IMR-90 (cell line): ENCODE data around the gene IL16. TPM values are rescaled to one million over a fixed set of nuclear protein-coding genes. Genes with fewer than 3 reads are reported as not detected.
A peak's percentile ranks its signal among the peaks of the same experiment; 100 is the strongest.

Experiments
- ATAC-seq: fragments of 200-7000 bp; cut with Tn5 transposase; 2 replicates; pipeline ENCODE4 v1.9.1; 2020; ENCODE audit warnings: low read depth, mild to moderate bottlenecking, moderate library complexity
- BruUV-seq: library from RNA; stranded (reverse); fragments of 400-500 nt; replicated peaks from 2 replicates; lab custom pipeline; 2021; lab: Mats Ljungman, UMichigan
- CTCF ChIA-PET: fragments of 300-600 bp; formaldehyde crosslinking; extraction: SDS; loops from one replicate; lab custom pipeline; 2021; ENCODE audit warnings: antibody characterized with exemption; lab: Yijun Ruan, JAX
- POLR2A ChIA-PET: fragments of 300-600 bp; sonication (Branson Sonifier 250); formaldehyde crosslinking; loops from one replicate; lab custom pipeline; 2022; ENCODE audit warnings: antibody characterized with exemption; ENCODE audit not compliant: unreplicated experiment; lab: Charles Lee
- DNase-seq: peaks from one replicate; pipeline ENCODE4 v3.0.0; 2013
- H2AFZ ChIP-seq: replicated peaks from 2 replicates; pipeline ENCODE3; 2013; ENCODE audit warnings: low read length, mild to moderate bottlenecking; ENCODE audit not compliant: poor library complexity
- H2AK5ac ChIP-seq: 2 replicates; pipeline ENCODE4 v1.6.1; 2013; ENCODE audit warnings: low read depth, low read length, inconsistent platforms
- H2AK9ac ChIP-seq: replicated peaks from 2 replicates; pipeline ENCODE3; 2013; ENCODE audit warnings: mild to moderate bottlenecking, low read depth, low read length, moderate library complexity; ENCODE audit not compliant: poor library complexity
- H2BK120ac ChIP-seq: 2 replicates; pipeline ENCODE4 v1.6.1; 2013; ENCODE audit warnings: low read depth, low read length, inconsistent platforms
- H2BK15ac ChIP-seq: 3 replicates; pipeline ENCODE4 v1.6.1; 2013; ENCODE audit warnings: low read depth, low read length, inconsistent platforms
- H2BK20ac ChIP-seq: 2 replicates; pipeline ENCODE4 v1.6.1; 2013; ENCODE audit warnings: low read depth, mild to moderate bottlenecking, inconsistent platforms, low read length, moderate library complexity
- H2BK5ac ChIP-seq: 2 replicates; pipeline ENCODE4 v1.6.1; 2013; ENCODE audit warnings: mild to moderate bottlenecking, low read depth, low read length, inconsistent platforms; ENCODE audit not compliant: poor library complexity, severe bottlenecking
- H3K14ac ChIP-seq: replicated peaks from 2 replicates; pipeline ENCODE4 v1.6.1; 2013; ENCODE audit warnings: low read depth, low read length, inconsistent platforms
- H3K18ac ChIP-seq: 2 replicates; pipeline ENCODE4 v1.6.1; 2013; ENCODE audit warnings: low read depth, low read length, control low read depth
- H3K23ac ChIP-seq: 2 replicates; pipeline ENCODE4 v1.6.1; 2013; ENCODE audit warnings: low read depth, low read length, inconsistent platforms
- H3K27ac ChIP-seq: 2 replicates; pipeline ENCODE4 v1.5.1; 2013; ENCODE audit warnings: mild to moderate bottlenecking, control low read depth, low read length; ENCODE audit not compliant: insufficient read depth
- H3K27me3 ChIP-seq: 2 replicates; pipeline ENCODE4 v1.6.1; 2013; ENCODE audit warnings: low read length; ENCODE audit not compliant: control insufficient read depth, insufficient read depth
- H3K36me3 ChIP-seq: 2 replicates; pipeline ENCODE4 v1.6.1; 2013; ENCODE audit warnings: low read length, mixed read lengths; ENCODE audit not compliant: control insufficient read depth, insufficient read depth
- H3K4ac ChIP-seq: 2 replicates; pipeline ENCODE4 v1.6.1; 2013; ENCODE audit warnings: low read depth, low read length, inconsistent platforms
- H3K4me1 ChIP-seq: 2 replicates; pipeline ENCODE4 v1.6.1; 2013; ENCODE audit warnings: low read length, mixed read lengths; ENCODE audit not compliant: control insufficient read depth, insufficient read depth
- H3K4me2 ChIP-seq: 2 replicates; pipeline ENCODE4 v1.6.1; 2013; ENCODE audit warnings: low read depth, mild to moderate bottlenecking, control low read depth, low read length, moderate library complexity
- H3K4me3 ChIP-seq: 2 replicates; pipeline ENCODE4 v1.5.1; 2013; ENCODE audit warnings: low read depth, mild to moderate bottlenecking, control low read depth, low read length, moderate library complexity; ENCODE audit not compliant: insufficient read depth
- H3K56ac ChIP-seq: 2 replicates; pipeline ENCODE4 v1.6.1; 2013; ENCODE audit warnings: low read length, inconsistent platforms; ENCODE audit not compliant: insufficient read depth; ENCODE audit errors: extremely low read depth
- H3K79me1 ChIP-seq, 2 experiments: 2 replicates each; pipeline ENCODE4 v1.6.1; 2013; ENCODE audit warnings: low read length in 2 of 2, inconsistent platforms in 1 of 2, low read depth in 1 of 2
- H3K9ac ChIP-seq: 2 replicates; pipeline ENCODE4 v1.6.1; 2013; ENCODE audit warnings: low read depth, low read length, control low read depth
- H3K9me1 ChIP-seq: 2 replicates; pipeline ENCODE4 v1.6.1; 2013; ENCODE audit warnings: low read length, inconsistent platforms; ENCODE audit not compliant: insufficient read depth
- H3K9me3 ChIP-seq: 2 replicates; pipeline ENCODE4 v1.6.1; 2013; ENCODE audit warnings: low read length; ENCODE audit not compliant: control insufficient read depth, insufficient read depth
- H4K20me1 ChIP-seq: 2 replicates; pipeline ENCODE4 v1.6.1; 2013; ENCODE audit warnings: low read length, inconsistent platforms; ENCODE audit not compliant: insufficient read depth
- H4K5ac ChIP-seq: 2 replicates; pipeline ENCODE4 v1.6.1; 2013; ENCODE audit warnings: mild to moderate bottlenecking, low read depth, low read length, control low read depth
- H4K8ac ChIP-seq, 2 experiments: 2 replicates each; pipeline ENCODE4 v1.6.1; 2013; ENCODE audit warnings: low read depth in 2 of 2, low read length in 2 of 2, control low read depth in 1 of 2, inconsistent platforms in 1 of 2
- H4K91ac ChIP-seq: 2 replicates; pipeline ENCODE4 v1.6.1; 2013; ENCODE audit warnings: low read depth, low read length, inconsistent platforms; ENCODE audit not compliant: insufficient read depth
- BHLHE40 ChIP-seq: fragments of 150-350 bp; IDR thresholded peaks from 2 replicates; pipeline ENCODE4 v1.6.1; 2016; ENCODE audit warnings: mild to moderate bottlenecking, low read depth, low read length
- CEBPB ChIP-seq: IDR thresholded peaks from 2 replicates; pipeline ENCODE4 v1.6.1; 2012; ENCODE audit warnings: low read depth, low read length, improper control_type of control experiment
- CHD1 ChIP-seq: IDR thresholded peaks from 2 replicates; pipeline ENCODE4 v1.6.1; 2012; ENCODE audit warnings: low read depth, low read length, improper control_type of control experiment
- FOS ChIP-seq: fragments of 150-350 bp; IDR thresholded peaks from 2 replicates; pipeline ENCODE4 v1.6.1; 2016; ENCODE audit warnings: low read depth, low read length
- MAFK ChIP-seq: IDR thresholded peaks from 2 replicates; pipeline ENCODE4 v1.6.1; 2012; ENCODE audit warnings: low read depth, low read length, improper control_type of control experiment
- MAZ ChIP-seq: IDR thresholded peaks from 2 replicates; pipeline ENCODE4 v1.6.1; 2012; ENCODE audit warnings: low read depth, mild to moderate bottlenecking, low read length, improper control_type of control experiment, moderate library complexity, borderline replicate concordance
- NFE2L2 ChIP-seq: fragments of 150-350 bp; IDR thresholded peaks from 2 replicates; pipeline ENCODE4 v1.6.1; 2016; ENCODE audit warnings: low read depth, mild to moderate bottlenecking, low read length
- POLR2A ChIP-seq: IDR thresholded peaks from 2 replicates; pipeline ENCODE4 v1.6.1; 2012; ENCODE audit warnings: mild to moderate bottlenecking, low read depth, low read length
- RAD21 ChIP-seq: IDR thresholded peaks from 2 replicates; pipeline ENCODE4 v1.6.1; 2012; ENCODE audit warnings: low read length, improper control_type of control experiment
- SMC3 ChIP-seq: fragments of 150-350 bp; IDR thresholded peaks from 2 replicates; pipeline ENCODE4 v1.6.1; 2016; ENCODE audit warnings: low read depth, mild to moderate bottlenecking, antibody characterized with exemption, low read length, moderate library complexity
- WGBS, 2 experiments: methylation state at CpG; one replicate each; pipeline versions ENCODE4 v1.1.5 to v1.1.7; 2013; ENCODE audit warnings: missing lambda C conversion rate in 2 of 2; ENCODE audit not compliant: insufficient read length in 1 of 2; ENCODE audit errors: extremely low coverage in 2 of 2; 5-methylcytosine and 5-hydroxymethylcytosine counted together
- dilution Hi-C: fragments of 300-500 bp; cut with HindIII; formaldehyde crosslinking; loops from one replicate; pipeline ENCODE4 v1.14.3; 2018; ENCODE audit warnings: low sequenced_read_pairs; ENCODE audit not compliant: unreplicated experiment
- in situ Hi-C: fragments of 300-500 bp; cut with MboI; formaldehyde crosslinking; loops from 3 replicates; pipeline ENCODE4 v1.14.3; 2019; ENCODE audit warnings: low sequenced_read_pairs, inconsistent platforms, mixed read lengths
- intact Hi-C: fragments of 100-400 bp; cut with micrococcal nuclease; formaldehyde crosslinking; loops from 2 replicates; pipeline ENCODE4 v1.10.0; 2022
- polyA plus RNA-seq, 3 experiments: library from polyadenylated mRNA; depleted of rRNA; stranded (reverse); fragments of >200 nt; gene quantifications; 2 replicates each; pipeline ENCODE4 v1.2.3, GENCODE V29; 2012; ENCODE audit warnings: low replicate concordance in 1 of 3
- total RNA-seq: library from RNA; depleted of rRNA; stranded (reverse); fragments of >200 nt; gene quantifications from 2 replicates; pipeline ENCODE4 v1.2.3, GENCODE V29; 2012
- TF ChIP-seq, protein P1 (sequence below): fragments of 150-350 bp; IDR thresholded peaks from 2 replicates; pipeline ENCODE4 v1.6.1; 2016; ENCODE audit warnings: low read depth, mild to moderate bottlenecking, low read length, moderate library complexity, borderline replicate concordance
- TF ChIP-seq, protein P2 (sequence below): conservative IDR thresholded peaks from 2 replicates; pipeline ENCODE4 v1.5.1; 2012; ENCODE audit warnings: mild to moderate bottlenecking, low read depth, low read length, improper control_type of control experiment

IL16 gene
- total and polyA plus RNA-seq, 2 of the 4 experiments (the other 2 are of a cell fraction) = 0.18 to 0.27 TPM

DNA sequence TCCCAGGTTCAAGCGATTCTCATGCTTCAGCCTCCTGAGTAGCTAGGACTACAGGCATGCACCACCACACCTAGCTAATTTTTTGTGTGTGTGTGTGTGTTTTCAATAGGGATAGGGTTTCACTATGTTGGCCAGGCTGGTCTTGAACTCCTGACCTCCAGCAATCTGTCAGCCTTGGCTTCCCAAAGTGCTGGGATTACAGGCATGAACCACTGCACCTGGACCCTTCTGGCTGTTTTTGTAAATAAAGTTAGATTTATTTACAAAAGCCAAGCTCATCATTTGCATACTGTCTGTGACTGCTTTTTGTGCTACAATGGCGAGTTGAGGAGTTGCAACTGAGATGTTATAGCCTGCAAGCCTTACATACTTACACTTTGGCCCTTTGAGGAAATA lies 28.6 kb upstream of the IL16 start (continued):
- TF ChIP-seq MAZ = no peak
- TF ChIP-seq SMC3 = no peak
- no peak for TF ChIP-seq POLR2A
- TF ChIP-seq CEBPB = no peak

DNA sequence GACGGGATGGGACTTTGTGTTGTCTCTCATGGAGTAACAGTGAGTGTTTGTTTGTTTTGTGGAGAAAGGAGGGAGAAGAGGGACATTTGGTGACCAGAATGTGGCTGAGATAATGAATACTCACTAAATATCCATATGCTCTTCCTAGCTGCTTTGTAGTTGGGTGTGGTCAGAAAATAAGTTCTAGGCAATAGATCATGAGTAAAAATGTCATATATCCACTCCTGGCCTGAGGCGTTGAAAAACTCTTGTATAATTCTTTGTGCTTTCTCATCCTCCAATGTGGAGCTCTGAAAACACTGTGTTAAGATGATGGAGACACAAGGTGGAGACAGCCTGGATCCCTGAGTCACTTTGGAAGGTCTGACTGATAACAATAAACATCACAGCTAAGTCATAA lies 28.0 kb upstream of the IL16 start:
- CTCF ChIA-PET = interaction anchor here (0.6 to 3.4 kb wide), 3 partner anchors 22 to 98 kb away, joined by 3 to 13 read pairs (median 3); no protein-coding TSS in a partner anchor
- Histone ChIP-seq H3K14ac (no peak overlapping the region; the same call in 1 of the 2 replicates), H3K36me3 (no peaks in the 10 kb centered on the region), H3K9ac (no peak overlapping the region), H4K91ac (peak overlapping the region; percentile 28; the same call in 1 of the 2 replicates), H2AK5ac (peak overlapping the region; percentile 45; the same call in 1 of the 2 replicates), H4K20me1 (no peaks in the 10 kb centered on the region), H2BK15ac (peak overlapping the region; percentile 25; the same call in 1 of the 3 replicates), H3K27me3 (no peaks in the 10 kb centered on the region), H2AFZ (no peak overlapping the region), H2AK9ac (no peak overlapping the region), H3K9me3 (no peaks in the 10 kb centered on the region), H3K4me2 (no peak overlapping the region), H2BK120ac (peak overlapping the region; percentile 49), H4K5ac (no peak overlapping the region), H2BK5ac (no peak overlapping the region), H4K8ac (no peak overlapping the region), H3K23ac (no peak overlapping the region), H2BK20ac (peak overlapping the region; percentile 58), H3K56ac (no peak overlapping the region), H3K18ac (peak overlapping the region; percentile 12; the same call in 1 of the 2 replicates), H3K27ac (no peak overlapping the region), H3K4ac (peak overlapping the region; percentile 46; the same call in 1 of the 2 replicates), H3K79me1 (no peaks in the 10 kb centered on the region), H3K9me1 (peaks cover 16% of the 10 kb centered on the region), H3K4me3 (no peak overlapping the region), H3K4me1 (peaks cover 16% of the 10 kb centered on the region)
- in situ Hi-C loops = no loop called here
- dilution Hi-C loops = no loop called here
- BruUV-seq = no TSS peak
- intact Hi-C loops = no loop called here
- POLR2A ChIA-PET = no interaction called here
- DNase-seq (no peak), ATAC-seq (no peak)
- TF ChIP-seq CEBPB = no peak
- no peak for TF ChIP-seq FOS
- no peak for TF ChIP-seq NFE2L2
- TF ChIP-seq, protein P1, sequence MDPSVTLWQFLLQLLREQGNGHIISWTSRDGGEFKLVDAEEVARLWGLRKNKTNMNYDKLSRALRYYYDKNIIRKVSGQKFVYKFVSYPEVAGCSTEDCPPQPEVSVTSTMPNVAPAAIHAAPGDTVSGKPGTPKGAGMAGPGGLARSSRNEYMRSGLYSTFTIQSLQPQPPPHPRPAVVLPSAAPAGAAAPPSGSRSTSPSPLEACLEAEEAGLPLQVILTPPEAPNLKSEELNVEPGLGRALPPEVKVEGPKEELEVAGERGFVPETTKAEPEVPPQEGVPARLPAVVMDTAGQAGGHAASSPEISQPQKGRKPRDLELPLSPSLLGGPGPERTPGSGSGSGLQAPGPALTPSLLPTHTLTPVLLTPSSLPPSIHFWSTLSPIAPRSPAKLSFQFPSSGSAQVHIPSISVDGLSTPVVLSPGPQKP = no peak
- TF ChIP-seq, protein P2, sequence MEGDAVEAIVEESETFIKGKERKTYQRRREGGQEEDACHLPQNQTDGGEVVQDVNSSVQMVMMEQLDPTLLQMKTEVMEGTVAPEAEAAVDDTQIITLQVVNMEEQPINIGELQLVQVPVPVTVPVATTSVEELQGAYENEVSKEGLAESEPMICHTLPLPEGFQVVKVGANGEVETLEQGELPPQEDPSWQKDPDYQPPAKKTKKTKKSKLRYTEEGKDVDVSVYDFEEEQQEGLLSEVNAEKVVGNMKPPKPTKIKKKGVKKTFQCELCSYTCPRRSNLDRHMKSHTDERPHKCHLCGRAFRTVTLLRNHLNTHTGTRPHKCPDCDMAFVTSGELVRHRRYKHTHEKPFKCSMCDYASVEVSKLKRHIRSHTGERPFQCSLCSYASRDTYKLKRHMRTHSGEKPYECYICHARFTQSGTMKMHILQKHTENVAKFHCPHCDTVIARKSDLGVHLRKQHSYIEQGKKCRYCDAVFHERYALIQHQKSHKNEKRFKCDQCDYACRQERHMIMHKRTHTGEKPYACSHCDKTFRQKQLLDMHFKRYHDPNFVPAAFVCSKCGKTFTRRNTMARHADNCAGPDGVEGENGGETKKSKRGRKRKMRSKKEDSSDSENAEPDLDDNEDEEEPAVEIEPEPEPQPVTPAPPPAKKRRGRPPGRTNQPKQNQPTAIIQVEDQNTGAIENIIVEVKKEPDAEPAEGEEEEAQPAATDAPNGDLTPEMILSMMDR = no peak
- TF ChIP-seq MAZ = no peak
- no peak for TF ChIP-seq BHLHE40
- TF ChIP-seq POLR2A = no peak
- TF ChIP-seq MAFK = no peak
- TF ChIP-seq SMC3 = no peak
- no peak for TF ChIP-seq RAD21
- TF ChIP-seq CHD1 = no peak
- WGBS, 2 experiments = no CpG with 5 or more reads among the region's 2 CpGs
